Stimulated activated CD8-positive, alpha-beta memory T cell treated with anti-CD3 and anti-CD28 coated beads, Interleukin-15, amount 100 ng/mL, for 48 hours (primary cell): Measurements from ENCODE around the gene CTNNA2.

ENCODE experiments used
- DNase-seq, 2 donors: peaks; one replicate each; pipeline ENCODE4 v3.0.0-alpha.2; 2020; ENCODE audit warnings: low read depth in 2 of 2

Gene CTNNA2

GRCh38 chr2:79982445-79982844, 469.6 kb downstream of the CTNNA2 start:
- DNase-seq, result no peak

- no peak for DNase-seq
These were observed 471.6 kb downstream of the CTNNA2 start for GRCh38 chr2:79984476-79984875.

GRCh38 chr2:79985145-79985544, 472.3 kb downstream of the CTNNA2 start:
- DNase-seq, result no peak

GRCh38 chr2:79985571-79985970, 472.7 kb downstream of the CTNNA2 start:
- no peak for DNase-seq

- DNase-seq, result no peak
These were observed 480.3 kb downstream of the CTNNA2 start for GRCh38 chr2:79993144-79993543.

- no peak for DNase-seq
These were observed 481.3 kb downstream of the CTNNA2 start for GRCh38 chr2:79994161-79994560.

- no peak for DNase-seq
These were observed 482.1 kb downstream of the CTNNA2 start for GRCh38 chr2:79994965-79995364.

- no peak for DNase-seq
These were observed 483.9 kb downstream of the CTNNA2 start for GRCh38 chr2:79996709-79997108.

GRCh38 chr2:80001701-80002101, 488.9 kb downstream of the CTNNA2 start:
- no peak for DNase-seq

GRCh38 chr2:80002112-80002511, 489.3 kb downstream of the CTNNA2 start:
- no peak for DNase-seq

GRCh38 chr2:80002568-80003157, 489.8 kb downstream of the CTNNA2 start:
- DNase-seq, result no peak

- DNase-seq, result no peak
These were observed 495.1 kb downstream of the CTNNA2 start for GRCh38 chr2:80007777-80008503.

GRCh38 chr2:80008596-80008995, 495.7 kb downstream of the CTNNA2 start:
- DNase-seq, result no peak

GRCh38 chr2:80009211-80009610, 496.4 kb downstream of the CTNNA2 start:
- no peak for DNase-seq

GRCh38 chr2:80012061-80012460, 499.2 kb downstream of the CTNNA2 start:
- DNase-seq, result no peak

- DNase-seq, result no peak
These were observed 501.8 kb downstream of the CTNNA2 start for GRCh38 chr2:80014637-80015036.

GRCh38 chr2:80016171-80016570, 503.3 kb downstream of the CTNNA2 start:
- DNase-seq, result no peak

GRCh38 chr2:80019571-80020460, 507.0 kb downstream of the CTNNA2 start:
- DNase-seq, result no peak

GRCh38 chr2:80022018-80022417, 509.2 kb downstream of the CTNNA2 start:
- DNase-seq, result no peak

GRCh38 chr2:80026040-80026729, 513.3 kb downstream of the CTNNA2 start:
- DNase-seq, result no peak

GRCh38 chr2:80028051-80028450, 515.2 kb downstream of the CTNNA2 start:
- no peak for DNase-seq

GRCh38 chr2:80028584-80028983, 515.7 kb downstream of the CTNNA2 start:
- DNase-seq, result no peak
